ENCODE measurements around the gene PHLPP1.

Gene PHLPP1

DNA sequence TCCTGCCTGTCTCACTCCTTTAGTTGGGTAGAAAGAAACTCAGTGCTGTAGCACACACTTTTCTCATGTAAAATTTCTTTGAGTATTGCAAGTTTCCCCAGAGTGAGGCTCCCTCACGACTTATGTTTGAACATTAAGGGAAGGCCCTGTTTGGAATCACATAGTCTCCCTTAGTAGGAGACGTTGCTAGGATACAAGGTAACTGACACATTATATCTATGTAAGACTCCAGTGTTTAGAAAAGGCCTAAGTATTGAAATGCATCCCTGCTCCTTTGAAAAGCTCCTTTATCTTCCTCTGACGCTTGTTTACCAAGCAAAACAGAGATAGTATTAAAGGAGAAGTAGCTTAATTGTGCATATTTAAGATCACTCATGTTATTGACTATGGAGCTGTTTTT is 248.2 kb downstream of the PHLPP1 start:
- Histone ChIP-seq H3K4me3 (ENCODE audit: low read depth in 1 of 2, low read length in 1 of 2) (no peak overlapping the region), H3K27me3 (no peaks in the 10 kb centered on the region), H3K36me3 (peaks cover 40% of the 10 kb centered on the region), H3K27ac (no peak overlapping the region), H3K9me3 (no peaks in the 10 kb centered on the region), H3K4me1 (ENCODE audit: control insufficient read depth in 1 of 2, insufficient read depth in 1 of 2, low read depth in 1 of 2, low read length in 1 of 2) (no peaks in the 10 kb centered on the region)
- TF ChIP-seq CTCF (IDR thresholded peaks at IDR 0.05), result no peak

DNA sequence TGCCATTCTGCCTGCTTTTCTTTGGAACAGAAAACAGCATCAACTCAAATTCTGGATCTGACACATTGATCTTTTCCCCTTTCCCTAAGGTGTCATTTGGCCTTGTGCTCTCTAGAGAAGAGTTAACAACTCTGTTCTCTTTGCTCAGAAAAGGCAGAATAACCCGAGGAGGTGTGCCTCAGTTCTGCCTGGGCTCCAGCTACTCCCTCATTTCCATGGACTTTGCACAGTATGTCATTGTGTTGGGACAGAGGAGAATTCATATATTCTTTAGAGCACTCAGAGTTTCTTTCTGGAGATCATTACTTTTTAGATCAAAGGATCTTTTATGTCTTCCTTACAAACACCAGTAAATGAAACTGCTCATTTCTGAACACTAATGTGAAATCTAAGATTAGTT is 249.1 kb downstream of the PHLPP1 start:
- Histone ChIP-seq H3K27ac (no peak overlapping the region), H3K27me3 (no peaks in the 10 kb centered on the region), H3K4me1 (ENCODE audit: control insufficient read depth in 1 of 2, insufficient read depth in 1 of 2, low read depth in 1 of 2, low read length in 1 of 2) (no peaks in the 10 kb centered on the region), H3K4me3 (ENCODE audit: low read depth in 1 of 2, low read length in 1 of 2) (no peak overlapping the region), H3K36me3 (peaks cover 34% of the 10 kb centered on the region), H3K9me3 (no peaks in the 10 kb centered on the region)
- TF ChIP-seq CTCF (IDR thresholded peaks at IDR 0.05), result no peak

GRCh38 chr18:62967089-62967488 is 251.7 kb downstream of the PHLPP1 start:
- H3K4me1 ChIP-seq (ENCODE audit: control insufficient read depth in 1 of 2, insufficient read depth in 1 of 2, low read depth in 1 of 2, low read length in 1 of 2), result no peaks in the 10 kb centered on the region
- no peaks in the 10 kb centered on the region for H3K27me3 ChIP-seq
- no peak overlapping the region for H3K27ac ChIP-seq
- peaks cover 41% of the 10 kb centered on the region for H3K36me3 ChIP-seq
- no peak overlapping the region for H3K4me3 ChIP-seq (ENCODE audit: low read depth in 1 of 2, low read length in 1 of 2)
- no peaks in the 10 kb centered on the region for H3K9me3 ChIP-seq
- no peak for TF ChIP-seq CTCF (IDR thresholded peaks at IDR 0.05)

DNA sequence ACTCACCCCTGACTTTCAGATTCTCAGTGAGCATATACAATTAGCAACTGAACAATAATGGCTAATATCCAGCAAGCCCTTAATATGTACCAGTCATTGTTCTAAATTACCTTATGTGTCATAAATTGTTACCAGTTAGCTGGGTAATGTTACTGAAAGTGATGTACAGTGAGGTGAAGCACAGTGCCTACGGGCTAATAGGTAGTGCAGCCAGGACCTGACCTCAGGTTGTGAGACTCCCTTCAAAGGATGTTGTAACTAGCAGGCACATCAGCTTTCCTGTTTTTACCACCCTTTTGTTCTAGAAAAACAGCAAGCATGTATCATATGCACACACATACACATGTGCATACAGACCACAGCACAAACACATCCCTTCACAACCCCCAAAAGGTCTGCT is 258.3 kb downstream of the PHLPP1 start:
- Histone ChIP-seq H3K27ac (no peak overlapping the region), H3K36me3 (peaks cover 65% of the 10 kb centered on the region), H3K4me1 (ENCODE audit: control insufficient read depth in 1 of 2, insufficient read depth in 1 of 2, low read depth in 1 of 2, low read length in 1 of 2) (peaks cover 29% of the 10 kb centered on the region in 2 experiments), H3K27me3 (no peaks in the 10 kb centered on the region), H3K9me3 (no peaks in the 10 kb centered on the region), H3K4me3 (ENCODE audit: low read depth in 1 of 2, low read length in 1 of 2) (no peak overlapping the region)
- no peak for TF ChIP-seq CTCF (IDR thresholded peaks at IDR 0.05)

DNA sequence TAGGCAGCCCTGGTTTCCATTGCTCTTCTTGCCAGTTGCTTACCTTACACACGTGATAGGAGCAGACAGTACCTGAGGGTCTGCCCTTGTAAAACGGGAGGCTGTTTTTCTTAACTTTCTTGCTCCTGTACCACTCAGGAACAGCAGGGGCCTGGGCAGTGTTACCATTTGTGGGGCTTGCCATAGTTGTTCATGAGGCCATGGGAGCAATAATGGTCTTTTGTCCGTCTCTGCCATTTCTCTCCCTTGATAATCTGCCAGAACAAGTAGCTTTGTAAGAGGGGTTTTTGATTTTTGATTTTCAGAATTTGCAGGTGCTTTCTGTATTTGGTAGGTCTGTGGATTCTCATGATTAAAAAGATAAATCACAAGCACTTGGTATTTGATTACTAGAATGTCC is 259.0 kb downstream of the PHLPP1 start:
- Histone ChIP-seq H3K9me3 (no peaks in the 10 kb centered on the region), H3K27me3 (no peaks in the 10 kb centered on the region), H3K27ac (no peak overlapping the region), H3K36me3 (peaks cover 71% of the 10 kb centered on the region), H3K4me1 (ENCODE audit: control insufficient read depth in 1 of 2, insufficient read depth in 1 of 2, low read depth in 1 of 2, low read length in 1 of 2) (peaks cover 36% of the 10 kb centered on the region in 2 experiments), H3K4me3 (ENCODE audit: low read depth in 1 of 2, low read length in 1 of 2) (no peak overlapping the region)
- TF ChIP-seq CTCF (IDR thresholded peaks at IDR 0.05), result no peak

All from neutrophil (primary cell).